Measurements from ENCODE around the gene SH2D3A. TPM values are rescaled to one million over a fixed set of nuclear protein-coding genes. Genes with fewer than 3 reads are reported as not detected.

Gene SH2D3A
- polyA plus RNA-seq, 3 donors, result 0.11 TPM; not detected in 2

DNA sequence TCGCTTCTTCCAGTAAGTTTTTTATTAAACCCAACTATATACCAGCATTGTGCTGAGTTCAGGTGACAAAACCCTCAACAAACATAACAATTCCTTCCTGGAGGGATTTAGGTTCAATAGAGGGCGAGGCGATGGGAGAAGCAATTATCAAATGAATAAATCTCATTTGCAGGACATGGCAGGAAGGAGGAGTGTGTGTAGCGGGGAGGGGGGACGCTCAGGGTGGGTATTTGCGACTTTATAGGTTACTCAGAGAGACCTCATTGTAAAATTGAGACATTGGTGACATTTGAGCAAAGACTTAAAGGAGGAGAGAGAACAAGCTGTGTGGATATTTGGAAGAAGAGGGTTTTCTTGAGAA lies 50.6 kb downstream of the SH2D3A start:
- H3K79me2 ChIP-seq (ENCODE audit: insufficient read depth, low read length), result no peaks in the 10 kb centered on the region
- no peak overlapping the region for H3K9ac ChIP-seq (ENCODE audit: insufficient read depth, low read length, poor library complexity, severe bottlenecking)
- H3K27me3 Mint-ChIP-seq (ENCODE audit: low read depth in 3 of 3), result peaks cover 11 to 28% (median 17%) of the 10 kb centered on the region in 3 donors
- H3K27me3 ChIP-seq (ENCODE audit: control insufficient read depth in 2 of 2, insufficient read depth in 2 of 2, low read length in 2 of 2), result peaks cover 0 to 9% of the 10 kb centered on the region in 2 donors
- H3K36me3 Mint-ChIP-seq, result no peaks in the 10 kb centered on the region
- 71% methylated on average over 3 of the region's 6 CpGs for WGBS (ENCODE audit: insufficient coverage)
- peaks cover 19 to 26% of the 10 kb centered on the region in 2 donors for H3K4me1 ChIP-seq (ENCODE audit: control insufficient read depth in 1 of 2, insufficient read depth in 2 of 2, low read length in 2 of 2)
- TF ChIP-seq, protein P1, sequence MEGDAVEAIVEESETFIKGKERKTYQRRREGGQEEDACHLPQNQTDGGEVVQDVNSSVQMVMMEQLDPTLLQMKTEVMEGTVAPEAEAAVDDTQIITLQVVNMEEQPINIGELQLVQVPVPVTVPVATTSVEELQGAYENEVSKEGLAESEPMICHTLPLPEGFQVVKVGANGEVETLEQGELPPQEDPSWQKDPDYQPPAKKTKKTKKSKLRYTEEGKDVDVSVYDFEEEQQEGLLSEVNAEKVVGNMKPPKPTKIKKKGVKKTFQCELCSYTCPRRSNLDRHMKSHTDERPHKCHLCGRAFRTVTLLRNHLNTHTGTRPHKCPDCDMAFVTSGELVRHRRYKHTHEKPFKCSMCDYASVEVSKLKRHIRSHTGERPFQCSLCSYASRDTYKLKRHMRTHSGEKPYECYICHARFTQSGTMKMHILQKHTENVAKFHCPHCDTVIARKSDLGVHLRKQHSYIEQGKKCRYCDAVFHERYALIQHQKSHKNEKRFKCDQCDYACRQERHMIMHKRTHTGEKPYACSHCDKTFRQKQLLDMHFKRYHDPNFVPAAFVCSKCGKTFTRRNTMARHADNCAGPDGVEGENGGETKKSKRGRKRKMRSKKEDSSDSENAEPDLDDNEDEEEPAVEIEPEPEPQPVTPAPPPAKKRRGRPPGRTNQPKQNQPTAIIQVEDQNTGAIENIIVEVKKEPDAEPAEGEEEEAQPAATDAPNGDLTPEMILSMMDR (IDR thresholded peaks at IDR 0.05), result no peak
- H3K4me2 ChIP-seq (replicated peaks; ENCODE audit: extremely low read depth, low read length, poor library complexity, severe bottlenecking), result no peak overlapping the region
- no peak overlapping the region for H3K27ac Mint-ChIP-seq
- H3K4me1 Mint-ChIP-seq, result peaks cover 22% of the 10 kb centered on the region
- H3K4me3 ChIP-seq (replicated peaks in 1 of 3; ENCODE audit: low read depth in 2 of 3, low read length in 3 of 3), result no peak overlapping the region
- H3K9me3 Mint-ChIP-seq, result peaks cover 0 to 6% (median 0%) of the 10 kb centered on the region in 7 donors
- H2AFZ ChIP-seq (ENCODE audit: insufficient read depth, low read depth, low read length, poor library complexity, severe bottlenecking), result no peak overlapping the region
- intact Hi-C loops (cut with micrococcal nuclease), result no loop called here
- no peaks in the 10 kb centered on the region for H3K9me3 ChIP-seq (replicated peaks in 1 of 2; ENCODE audit: control insufficient read depth in 1 of 2, insufficient read depth in 1 of 2, low read length in 2 of 2)
- H3K36me3 ChIP-seq (replicated peaks in 1 of 2; ENCODE audit: control insufficient read depth in 1 of 2, insufficient read depth in 2 of 2, low read length in 2 of 2), result no peaks in the 10 kb centered on the region
- H4K20me1 ChIP-seq (ENCODE audit: insufficient read depth, low read length), result no peaks in the 10 kb centered on the region
- H3K4me3 Mint-ChIP-seq, result peak overlapping the region in 1 of 2 donors; percentile 32
- no peak for DNase-seq
- H3K27ac ChIP-seq (ENCODE audit: low read depth in 1 of 2, low read length in 2 of 2), result no peak overlapping the region

DNA sequence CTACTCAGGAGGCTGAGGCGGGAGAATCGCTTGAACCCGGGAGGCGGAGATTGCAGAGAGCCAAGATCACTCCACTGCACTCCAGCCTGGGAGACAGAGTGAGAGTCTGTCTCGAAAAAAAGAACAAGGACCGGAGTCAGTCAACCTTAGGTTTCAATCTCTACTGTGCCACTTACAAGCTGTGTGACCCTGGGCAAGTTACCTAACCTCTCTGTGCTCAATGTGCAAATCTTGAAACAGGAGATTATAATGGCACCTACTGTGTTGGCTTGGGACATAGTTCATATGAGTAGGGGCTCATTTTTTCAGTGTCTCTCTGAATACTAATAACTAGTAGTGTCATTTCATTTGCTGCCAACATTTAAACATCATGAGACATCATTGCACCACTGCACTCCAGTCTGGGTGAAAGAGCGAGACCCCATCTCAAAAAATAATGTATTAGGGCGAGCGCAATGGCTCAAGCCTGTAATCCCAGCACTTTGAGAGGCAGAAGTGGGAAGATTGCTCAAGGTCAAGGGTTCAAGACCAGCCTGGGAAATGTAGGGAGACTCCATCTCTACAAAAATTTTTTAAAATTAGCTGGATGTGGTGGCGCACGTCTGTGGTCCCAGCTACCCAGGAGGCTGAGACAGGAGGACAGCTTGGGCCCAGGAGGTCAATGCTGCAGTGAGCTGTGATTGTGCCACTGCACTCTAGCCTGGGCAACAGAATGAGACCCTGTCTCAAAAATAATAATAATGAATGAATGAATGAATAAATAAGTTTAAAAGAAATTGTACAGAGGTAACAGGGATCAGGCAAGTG lies 52.3 kb downstream of the SH2D3A start:
- intact Hi-C loops (cut with micrococcal nuclease), result loop anchor here in 1 of 2 donors (5.0 kb wide), 1 partner anchor 83 kb away; no protein-coding TSS in a partner anchor
- H3K4me1 Mint-ChIP-seq, result peaks cover 15% of the 10 kb centered on the region

More for the DNA sequence above, 52.3 kb downstream of the SH2D3A start:
- H3K79me2 ChIP-seq (ENCODE audit: insufficient read depth, low read length), result no peaks in the 10 kb centered on the region
- no peak overlapping the region for H3K4me3 ChIP-seq (replicated peaks in 1 of 3; ENCODE audit: low read depth in 2 of 3, low read length in 3 of 3)
- TF ChIP-seq, protein P1 (IDR thresholded peaks at IDR 0.05), result no peak
- no peak overlapping the region for H3K27ac ChIP-seq (ENCODE audit: low read depth in 1 of 2, low read length in 2 of 2)
- H2AFZ ChIP-seq (ENCODE audit: insufficient read depth, low read depth, low read length, poor library complexity, severe bottlenecking), result no peak overlapping the region
- Mint-ChIP-seq H3K4me3 (no peak overlapping the region), H3K27me3 (ENCODE audit: low read depth in 3 of 3) (peaks cover 27 to 44% (median 32%) of the 10 kb centered on the region in 3 donors), H3K27ac (no peak overlapping the region), H3K36me3 (no peaks in the 10 kb centered on the region), H3K9me3 (peaks cover 0 to 15% (median 1%) of the 10 kb centered on the region in 7 donors)
- H3K27me3 ChIP-seq (ENCODE audit: control insufficient read depth in 2 of 2, insufficient read depth in 2 of 2, low read length in 2 of 2), result peaks cover 2 to 26% of the 10 kb centered on the region in 2 donors
- H3K9ac ChIP-seq (ENCODE audit: insufficient read depth, low read length, poor library complexity, severe bottlenecking), result no peak overlapping the region
- H3K36me3 ChIP-seq (replicated peaks in 1 of 2; ENCODE audit: control insufficient read depth in 1 of 2, insufficient read depth in 2 of 2, low read length in 2 of 2), result no peaks in the 10 kb centered on the region
- no peak overlapping the region for H3K4me2 ChIP-seq (replicated peaks; ENCODE audit: extremely low read depth, low read length, poor library complexity, severe bottlenecking)
- H3K4me1 ChIP-seq (ENCODE audit: control insufficient read depth in 1 of 2, insufficient read depth in 2 of 2, low read length in 2 of 2), result peaks cover 2 to 10% of the 10 kb centered on the region in 2 donors
- no peaks in the 10 kb centered on the region for H4K20me1 ChIP-seq (ENCODE audit: insufficient read depth, low read length)
- no peaks in the 10 kb centered on the region for H3K9me3 ChIP-seq (replicated peaks in 1 of 2; ENCODE audit: control insufficient read depth in 1 of 2, insufficient read depth in 1 of 2, low read length in 2 of 2)
- 100% methylated on average over 6 of the region's 11 CpGs for WGBS (ENCODE audit: insufficient coverage)
- no peak for DNase-seq

Measured in CD14-positive monocyte (primary cell).